SU-DHL-6 (cell line): Measurements from ENCODE around the gene MECR.

Experiments
- H2AFZ ChIP-seq: fragments of 200-600 bp; sonication (generic); 2 replicates; pipeline ENCODE4 v1.6.1; 2014; ENCODE audit warnings: low read depth, mild to moderate bottlenecking, moderate library complexity, mixed read lengths, antibody characterized with exemption, low read length; ENCODE audit not compliant: severe bottlenecking
- H3F3A ChIP-seq: fragments of 200-600 bp; shearing (Covaris generic); 2 replicates; pipeline ENCODE4 v1.6.0; 2016; ENCODE audit warnings: antibody characterized with exemption, mild to moderate bottlenecking; ENCODE audit not compliant: insufficient read depth
- H3K27ac ChIP-seq: fragments of 200-600 bp; sonication (generic); 2 replicates; pipeline ENCODE4 v1.5.1; 2016; ENCODE audit warnings: low read depth, mild to moderate bottlenecking, low read length, moderate library complexity, mixed read lengths
- H3K27me3 ChIP-seq: fragments of 200-600 bp; sonication (generic), shearing (Covaris generic); 2 replicates; pipeline ENCODE4 v1.6.0; 2014; ENCODE audit warnings: mild to moderate bottlenecking, low read length
- H3K36me3 ChIP-seq: fragments of 200-600 bp; sonication (generic); 2 replicates; pipeline ENCODE4 v1.6.1; 2014; ENCODE audit warnings: mild to moderate bottlenecking, low read length, mixed read lengths
- H3K4me2 ChIP-seq: fragments of 300-600, 200-600 bp; shearing (Covaris generic), sonication (generic); 2 replicates; pipeline ENCODE4 v1.6.0; 2014; ENCODE audit warnings: low read length, low read depth, mild to moderate bottlenecking; ENCODE audit not compliant: poor library complexity, severe bottlenecking
- H3K4me3 ChIP-seq: fragments of 200-600 bp; sonication (generic); 2 replicates; pipeline ENCODE4 v1.5.1; 2014; ENCODE audit warnings: antibody characterized with exemption, low read length, mild to moderate bottlenecking, mixed read lengths; ENCODE audit not compliant: insufficient read depth, poor library complexity, severe bottlenecking
- H3K79me2 ChIP-seq: fragments of 200-600 bp; sonication (generic); 2 replicates; pipeline ENCODE4 v1.6.1; 2014; ENCODE audit warnings: mild to moderate bottlenecking, low read length, moderate library complexity; ENCODE audit not compliant: insufficient read depth
- H3K9ac ChIP-seq: fragments of 200-600 bp; sonication (generic); 2 replicates; pipeline ENCODE4 v1.7.0; 2014; ENCODE audit warnings: mild to moderate bottlenecking, low read length
- H3K9me2 ChIP-seq: fragments of 200-600 bp; sonication (generic); replicated peaks from 2 replicates; pipeline ENCODE4 v1.6.1; 2014; ENCODE audit warnings: low read length; ENCODE audit not compliant: insufficient read depth
- H3K9me3 ChIP-seq: fragments of 200-600 bp; sonication (generic); 2 replicates; pipeline ENCODE4 v1.6.1; 2014; ENCODE audit warnings: low read length, mixed read lengths; ENCODE audit not compliant: insufficient read depth
- H4K20me1 ChIP-seq: fragments of 200-600 bp; sonication (generic); 2 replicates; pipeline ENCODE4 v1.6.1; 2014; ENCODE audit warnings: low read depth, mild to moderate bottlenecking, antibody characterized with exemption, low read length, moderate library complexity, mixed read lengths
- CTCF ChIP-seq: fragments of 200-600 bp; sonication (generic); IDR thresholded peaks from one replicate; pipeline ENCODE4 v1.5.1; 2017; ENCODE audit warnings: antibody characterized with exemption, mild to moderate bottlenecking, low read length, moderate library complexity; ENCODE audit not compliant: insufficient read depth, poor library complexity, severe bottlenecking
- EZH2phosphoT487 ChIP-seq: fragments of 200-600 bp; sonication (generic), shearing (Covaris generic); conservative IDR thresholded peaks from 2 replicates; pipeline ENCODE4 v1.6.1; 2018; ENCODE audit warnings: mild to moderate bottlenecking, antibody characterized with exemption, low read length, moderate library complexity, mixed read lengths

MECR gene

GRCh38 chr1:29251164-29252124 lies 20.7 kb upstream of the MECR start:
- Histone ChIP-seq H3K27ac (no peak overlapping the region), H3K79me2 (no peaks in the 10 kb centered on the region), H2AFZ (no peak overlapping the region), H4K20me1 (no peaks in the 10 kb centered on the region), H3K27me3 (no peaks in the 10 kb centered on the region), H3F3A (no peaks in the 10 kb centered on the region), H3K4me2 (no peak overlapping the region), H3K4me3 (no peak overlapping the region), H3K36me3 (no peaks in the 10 kb centered on the region), H3K9me3 (no peaks in the 10 kb centered on the region), H3K9me2 (no peaks in the 10 kb centered on the region), H3K9ac (no peak overlapping the region)
- TF ChIP-seq CTCF, result no peak
- TF ChIP-seq EZH2phosphoT487, result no peak

GRCh38 chr1:29249951-29250581 lies 19.3 kb upstream of the MECR start:
- H3K9ac ChIP-seq, result no peak overlapping the region
- H3K9me2 ChIP-seq, result no peaks in the 10 kb centered on the region
- H3K79me2 ChIP-seq, result no peaks in the 10 kb centered on the region
- H2AFZ ChIP-seq, result no peak overlapping the region
- TF ChIP-seq CTCF, result no peak
- no peak for TF ChIP-seq EZH2phosphoT487
- H3K36me3 ChIP-seq, result no peaks in the 10 kb centered on the region
- no peaks in the 10 kb centered on the region for H3F3A ChIP-seq
- H3K27ac ChIP-seq, result no peak overlapping the region
- H3K4me2 ChIP-seq, result no peak overlapping the region
- H3K27me3 ChIP-seq, result no peaks in the 10 kb centered on the region
- no peaks in the 10 kb centered on the region for H3K9me3 ChIP-seq
- no peaks in the 10 kb centered on the region for H4K20me1 ChIP-seq
- no peak overlapping the region for H3K4me3 ChIP-seq

GRCh38 chr1:29249170-29249691 lies 18.5 kb upstream of the MECR start:
- H2AFZ ChIP-seq, result no peak overlapping the region
- H3K9me3 ChIP-seq, result no peaks in the 10 kb centered on the region
- H3F3A ChIP-seq, result no peaks in the 10 kb centered on the region
- H3K27me3 ChIP-seq, result no peaks in the 10 kb centered on the region
- H3K36me3 ChIP-seq, result no peaks in the 10 kb centered on the region
- no peaks in the 10 kb centered on the region for H3K79me2 ChIP-seq
- H3K4me3 ChIP-seq, result no peak overlapping the region
- H3K9me2 ChIP-seq, result no peaks in the 10 kb centered on the region
- no peak overlapping the region for H3K27ac ChIP-seq
- no peak for TF ChIP-seq CTCF
- no peak for TF ChIP-seq EZH2phosphoT487
- no peaks in the 10 kb centered on the region for H4K20me1 ChIP-seq
- H3K4me2 ChIP-seq, result no peak overlapping the region
- no peak overlapping the region for H3K9ac ChIP-seq
